ENCODE measurements around the gene VWDE. TPM values are rescaled to one million over a fixed set of nuclear protein-coding genes. Genes with fewer than 3 reads are reported as not detected.

The VWDE gene
- total and polyA plus RNA-seq, 2 experiments from 2014 or later = 0.13 to 2.1 TPM

- no peaks in the 10 kb centered on the region for H3K4me1 ChIP-seq (ENCODE audit: insufficient read depth)
- no peak for DNase-seq (ENCODE audit: low spot score)
- H3K27ac ChIP-seq = no peak overlapping the region
- H2AFZ ChIP-seq = no peak overlapping the region
- no peaks in the 10 kb centered on the region for H3K9me3 ChIP-seq (ENCODE audit: low read depth)
- H3K9me2 ChIP-seq (replicated peaks; ENCODE audit: insufficient read depth) = no peaks in the 10 kb centered on the region
- 91% methylated on average over 2 of the region's 2 CpGs for WGBS (ENCODE audit: low lambda C conversion rate, missing lambda C conversion rate)
- H3K4me3 ChIP-seq = no peak overlapping the region
- no peaks in the 10 kb centered on the region for H4K20me1 ChIP-seq (ENCODE audit: insufficient read depth, poor library complexity, severe bottlenecking)
- H3K27me3 ChIP-seq = no peaks in the 10 kb centered on the region
- H3K79me2 ChIP-seq = no peaks in the 10 kb centered on the region
- H3K36me3 ChIP-seq (replicated peaks; ENCODE audit: insufficient read depth, low read depth) = no peaks in the 10 kb centered on the region
- TF ChIP-seq CTCF (IDR thresholded peaks at IDR 0.05; ENCODE audit: poor library complexity) = no peak
- no peak for TF ChIP-seq EZH2 (IDR thresholded peaks at IDR 0.05; ENCODE audit: borderline replicate concordance)
- no peak overlapping the region for H3K4me2 ChIP-seq
Measured at GRCh38 chr7:12320987-12321647, 82.5 kb downstream of the VWDE start.

- WGBS (ENCODE audit: low lambda C conversion rate, missing lambda C conversion rate) = 67% methylated on average over 2 of the region's 2 CpGs
- H3K9me2 ChIP-seq (replicated peaks; ENCODE audit: insufficient read depth) = no peaks in the 10 kb centered on the region
- no peaks in the 10 kb centered on the region for H3K9me3 ChIP-seq (ENCODE audit: low read depth)
- H3K79me2 ChIP-seq = no peaks in the 10 kb centered on the region
- no peak for DNase-seq (ENCODE audit: low spot score)
- no peak overlapping the region for H2AFZ ChIP-seq
- no peak overlapping the region for H3K27ac ChIP-seq
- no peaks in the 10 kb centered on the region for H3K27me3 ChIP-seq
- H3K4me2 ChIP-seq = no peak overlapping the region
- H3K4me3 ChIP-seq = no peak overlapping the region
- TF ChIP-seq CTCF (IDR thresholded peaks at IDR 0.05; ENCODE audit: poor library complexity) (no peak), EZH2 (IDR thresholded peaks at IDR 0.05; ENCODE audit: borderline replicate concordance) (no peak)
- H3K4me1 ChIP-seq (ENCODE audit: insufficient read depth) = no peaks in the 10 kb centered on the region
- H4K20me1 ChIP-seq (ENCODE audit: insufficient read depth, poor library complexity, severe bottlenecking) = no peaks in the 10 kb centered on the region
- H3K36me3 ChIP-seq (replicated peaks; ENCODE audit: insufficient read depth, low read depth) = no peaks in the 10 kb centered on the region
Measured at GRCh38 chr7:12320241-12320986, 83.3 kb downstream of the VWDE start.

- no peak overlapping the region for H3K27ac ChIP-seq
- no peak overlapping the region for H3K4me2 ChIP-seq
- H3K4me3 ChIP-seq = no peak overlapping the region
- no peak for DNase-seq (ENCODE audit: low spot score)
- WGBS (ENCODE audit: low lambda C conversion rate, missing lambda C conversion rate) = 79% methylated on average over 1 of the region's 1 CpG
- H3K4me1 ChIP-seq (ENCODE audit: insufficient read depth) = no peaks in the 10 kb centered on the region
- no peaks in the 10 kb centered on the region for H3K9me3 ChIP-seq (ENCODE audit: low read depth)
- no peaks in the 10 kb centered on the region for H3K36me3 ChIP-seq (replicated peaks; ENCODE audit: insufficient read depth, low read depth)
- TF ChIP-seq EZH2 (IDR thresholded peaks at IDR 0.05; ENCODE audit: borderline replicate concordance) (no peak), CTCF (IDR thresholded peaks at IDR 0.05; ENCODE audit: poor library complexity) (no peak), EZH2phosphoT487 (IDR thresholded peaks at IDR 0.05; ENCODE audit: low read depth, severe bottlenecking, unreplicated experiment) (no peak)
- no peaks in the 10 kb centered on the region for H4K20me1 ChIP-seq (ENCODE audit: insufficient read depth, poor library complexity, severe bottlenecking)
- no peaks in the 10 kb centered on the region for H3K9me2 ChIP-seq (replicated peaks; ENCODE audit: insufficient read depth)
- no peaks in the 10 kb centered on the region for H3K27me3 ChIP-seq
- H2AFZ ChIP-seq = no peak overlapping the region
- H3K79me2 ChIP-seq = no peaks in the 10 kb centered on the region
Measured at GRCh38 chr7:12317675-12318074, 86.0 kb downstream of the VWDE start.

Measured in hepatocyte (in vitro differentiated cells).